H9 (cell line): ENCODE data around the gene LINC00305. TPM values are rescaled to one million over a fixed set of nuclear protein-coding genes. Genes with fewer than 3 reads are reported as not detected.

Experiments used
- DNase-seq: peaks from one replicate; pipeline ENCODE4 v3.0.0-alpha.2; 2017
- H2AFZ ChIP-seq: one replicate; pipeline ENCODE4 v1.6.1; 2013; ENCODE audit warnings: mild to moderate bottlenecking, low read length, control low read depth, moderate library complexity
- H2AK5ac ChIP-seq: 2 replicates; pipeline ENCODE4 v1.6.1; 2013; ENCODE audit warnings: low read length, control low read depth, mixed read lengths; ENCODE audit not compliant: insufficient read length
- H2BK120ac ChIP-seq: one replicate; pipeline ENCODE4 v1.6.1; 2013; ENCODE audit warnings: low read depth, mild to moderate bottlenecking, low read length, control low read depth, inconsistent platforms; ENCODE audit not compliant: poor library complexity, severe bottlenecking
- H2BK12ac ChIP-seq: 2 replicates; pipeline ENCODE4 v1.6.1; 2013; ENCODE audit warnings: low read length, control low read depth, mixed read lengths, low read depth; ENCODE audit not compliant: insufficient read length
- H2BK15ac ChIP-seq: 2 replicates; pipeline ENCODE4 v1.6.1; 2013; ENCODE audit warnings: low read depth, low read length, control low read depth
- H2BK20ac ChIP-seq: one replicate; pipeline ENCODE4 v1.6.1; 2013; ENCODE audit warnings: low read depth, mild to moderate bottlenecking, low read length, control low read depth, inconsistent platforms; ENCODE audit not compliant: poor library complexity, severe bottlenecking
- H2BK5ac ChIP-seq: 2 replicates; pipeline ENCODE4 v1.6.1; 2013; ENCODE audit warnings: low read length, control low read depth, mixed read lengths; ENCODE audit not compliant: insufficient read length
- H3K14ac ChIP-seq: 2 replicates; pipeline ENCODE4 v1.6.1; 2013; ENCODE audit warnings: low read length, control low read depth; ENCODE audit not compliant: insufficient read depth
- H3K18ac ChIP-seq: 2 replicates; pipeline ENCODE4 v1.6.1; 2013; ENCODE audit warnings: low read depth, mild to moderate bottlenecking, mixed read lengths, low read length, control low read depth; ENCODE audit not compliant: insufficient read length
- H3K23ac ChIP-seq: 2 replicates; pipeline ENCODE4 v1.6.1; 2013; ENCODE audit warnings: low read length, control low read depth, mixed read lengths, low read depth; ENCODE audit not compliant: insufficient read length
- H3K23me2 ChIP-seq: 2 replicates; pipeline ENCODE4 v1.6.1; 2013; ENCODE audit warnings: low read depth, mild to moderate bottlenecking, mixed read lengths, low read length, control low read depth; ENCODE audit not compliant: insufficient read length, poor library complexity, severe bottlenecking
- H3K27ac ChIP-seq: 2 replicates; pipeline ENCODE4 v1.5.1; 2013; ENCODE audit warnings: low read length, control low read depth, mixed read lengths, low read depth; ENCODE audit not compliant: insufficient read length
- H3K27me3 ChIP-seq: 2 replicates; pipeline ENCODE4 v1.6.1; 2013; ENCODE audit warnings: low read length, control low read depth, inconsistent platforms; ENCODE audit not compliant: insufficient read depth
- H3K4ac ChIP-seq: 2 replicates; pipeline ENCODE4 v1.6.1; 2013; ENCODE audit warnings: low read depth, mild to moderate bottlenecking, control low read depth, inconsistent platforms, low read length, moderate library complexity
- H3K4me1 ChIP-seq: 2 replicates; pipeline ENCODE4 v1.6.1; 2013; ENCODE audit warnings: low read length, control low read depth, inconsistent platforms; ENCODE audit not compliant: insufficient read depth
- H3K4me2 ChIP-seq: 2 replicates; pipeline ENCODE4 v1.6.1; 2013; ENCODE audit warnings: low read length, control low read depth, mixed read lengths; ENCODE audit not compliant: insufficient read length, insufficient read depth
- H3K56ac ChIP-seq: 2 replicates; pipeline ENCODE4 v1.6.1; 2013; ENCODE audit warnings: low read depth, mild to moderate bottlenecking, mixed read lengths, low read length, control low read depth; ENCODE audit not compliant: insufficient read length
- H3K79me1 ChIP-seq: 2 replicates; pipeline ENCODE4 v1.6.1; 2013; ENCODE audit warnings: low read depth, mild to moderate bottlenecking, moderate library complexity, low read length, control low read depth, inconsistent platforms; ENCODE audit not compliant: insufficient read depth, poor library complexity, severe bottlenecking
- H3K79me2 ChIP-seq: 2 replicates; pipeline ENCODE4 v1.6.1; 2013; ENCODE audit warnings: low read length, control low read depth, inconsistent platforms; ENCODE audit not compliant: insufficient read depth
- H3K9ac ChIP-seq: 2 replicates; pipeline ENCODE4 v1.6.1; 2013; ENCODE audit warnings: low read length, control low read depth, mixed read lengths; ENCODE audit not compliant: insufficient read length; ENCODE audit errors: extremely low read depth
- H3K9me3 ChIP-seq: one replicate; pipeline ENCODE4 v1.6.1; 2013; ENCODE audit warnings: low read depth, low read length, inconsistent platforms; ENCODE audit not compliant: control insufficient read depth
- H3T11ph ChIP-seq: one replicate; pipeline ENCODE4 v1.6.1; 2013; ENCODE audit warnings: mild to moderate bottlenecking, low read length, control low read depth, inconsistent platforms
- H4K20me1 ChIP-seq: one replicate; pipeline ENCODE4 v1.6.1; 2013; ENCODE audit not compliant: control insufficient read depth, insufficient read length, insufficient read depth
- H4K5ac ChIP-seq: 2 replicates; pipeline ENCODE4 v1.6.1; 2013; ENCODE audit warnings: low read depth, mild to moderate bottlenecking, mixed read lengths, low read length, control low read depth; ENCODE audit not compliant: insufficient read length
- H4K8ac ChIP-seq: replicated peaks from 2 replicates; pipeline ENCODE4 v1.6.1; 2013; ENCODE audit warnings: low read length, control low read depth, mixed read lengths, low read depth; ENCODE audit not compliant: insufficient read length
- H4K91ac ChIP-seq: 2 replicates; pipeline ENCODE4 v1.6.1; 2013; ENCODE audit warnings: low read depth, mild to moderate bottlenecking, moderate library complexity, mixed read lengths, low read length, control low read depth; ENCODE audit not compliant: insufficient read length
- H3K27ac Mint-ChIP-seq, 3 experiments: 2 replicates in 2 of 3; 3 replicates in 1 of 3; pipeline ENCODE4 v1.8.0; 2020 to 2021; ENCODE audit warnings: mixed read lengths in 3 of 3, mild to moderate bottlenecking in 1 of 3, moderate library complexity in 1 of 3
- H3K27me3 Mint-ChIP-seq: 2 replicates; pipeline ENCODE4 v1.8.0; 2021; ENCODE audit warnings: low read depth, mild to moderate bottlenecking, moderate library complexity, mixed read lengths
- H3K36me3 Mint-ChIP-seq, 3 experiments: 2 replicates in 2 of 3; 3 replicates in 1 of 3; pipeline ENCODE4 v1.8.0; 2020 to 2021; ENCODE audit warnings: low read depth in 3 of 3, mixed read lengths in 3 of 3; ENCODE audit not compliant: insufficient read depth in 1 of 3
- H3K4me1 Mint-ChIP-seq, 2 experiments: 2 replicates each; pipeline ENCODE4 v1.8.0; 2020; ENCODE audit warnings: mixed read lengths in 2 of 2
- H3K4me3 Mint-ChIP-seq, 2 experiments: 2 replicates in 1 of 2; 3 replicates in 1 of 2; pipeline ENCODE4 v1.8.0; 2020 to 2021; ENCODE audit warnings: mild to moderate bottlenecking in 2 of 2, mixed read lengths in 2 of 2, moderate library complexity in 1 of 2
- H3K9me3 Mint-ChIP-seq, 2 experiments: 2 replicates in 1 of 2; 3 replicates in 1 of 2; pipeline ENCODE4 v1.8.0; 2020; ENCODE audit warnings: mild to moderate bottlenecking in 2 of 2, mixed read lengths in 2 of 2, moderate library complexity in 1 of 2
- WGBS: extraction: QIAGEN DNeasy Blood & Tissue Kit; methylation state at CpG from one replicate; pipeline ENCODE4 v1.1.7; 2013; ENCODE audit warnings: missing lambda C conversion rate, low lambda C conversion rate, mixed read lengths; ENCODE audit not compliant: insufficient read length; ENCODE audit errors: extremely low coverage; 5-methylcytosine and 5-hydroxymethylcytosine counted together
- total RNA-seq: library from RNA; stranded (reverse); gene quantifications from 2 replicates; pipeline ENCODE4 v1.2.1, GENCODE V29; 2021
- TF ChIP-seq, protein P1 (sequence below): fragments of 200-600 bp; sonication (generic); conservative IDR thresholded peaks from 3 replicates; pipeline ENCODE4 v1.8.0; 2021; ENCODE audit warnings: antibody characterized with exemption, mild to moderate bottlenecking

Gene LINC00305
- total RNA-seq, 1 experiment from 2014 or later: not detected

DNA sequence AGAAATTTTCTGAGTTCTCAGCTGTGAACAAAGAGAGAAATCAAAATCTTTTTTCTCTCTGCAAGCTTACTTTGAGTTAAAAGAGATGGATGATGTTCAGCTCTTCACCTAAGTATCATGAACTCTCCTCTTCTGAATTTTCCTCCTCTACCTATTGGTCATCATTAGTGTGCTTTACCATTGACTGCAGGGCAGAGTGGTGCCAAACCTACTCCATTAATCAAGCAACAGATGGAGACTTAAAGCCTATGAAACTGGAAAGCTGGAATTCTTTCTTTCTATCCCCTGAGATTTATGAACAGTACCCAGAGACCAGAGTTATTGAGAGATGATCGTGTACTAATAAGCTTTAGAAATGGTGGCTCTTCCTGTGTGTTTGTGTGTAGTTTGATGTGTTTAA lies 31.3 kb upstream of the LINC00305 start:
- Mint-ChIP-seq H3K4me1 (peaks cover 22 to 26% of the 10 kb centered on the region in 2 experiments), H3K4me3 (no peak overlapping the region), H3K27ac (no peak overlapping the region), H3K9me3 (no peaks in the 10 kb centered on the region; a peak in 1 of 5 replicates), H3K27me3 (no peaks in the 10 kb centered on the region), H3K36me3 (peaks cover 0 to 6% (median 4%) of the 10 kb centered on the region in 3 experiments; a peak in 3 of 7 replicates)
- no peak overlapping the region for H4K8ac ChIP-seq
- no peak overlapping the region for H3T11ph ChIP-seq
- H2BK12ac ChIP-seq: no peak overlapping the region
- H4K5ac ChIP-seq: no peak overlapping the region
- H3K79me1 ChIP-seq: no peaks in the 10 kb centered on the region
- WGBS: no CpG with 5 or more reads among the region's 1 CpG
- no peak overlapping the region for H3K23ac ChIP-seq
- H3K18ac ChIP-seq: no peak overlapping the region
- no peak for DNase-seq
- H2BK120ac ChIP-seq: no peak overlapping the region
- H2AFZ ChIP-seq: no peak overlapping the region
- H3K56ac ChIP-seq: no peak overlapping the region
- H3K9ac ChIP-seq: no peak overlapping the region
- H4K91ac ChIP-seq: no peak overlapping the region
- no peak overlapping the region for H2BK20ac ChIP-seq
- H2BK5ac ChIP-seq: no peak overlapping the region
- H3K27me3 ChIP-seq: no peaks in the 10 kb centered on the region
- no peak overlapping the region for H3K4ac ChIP-seq
- no peaks in the 10 kb centered on the region for H4K20me1 ChIP-seq
- H3K27ac ChIP-seq: no peak overlapping the region
- no peak overlapping the region for H3K4me2 ChIP-seq
- no peaks in the 10 kb centered on the region for H3K9me3 ChIP-seq
- TF ChIP-seq, protein P1, sequence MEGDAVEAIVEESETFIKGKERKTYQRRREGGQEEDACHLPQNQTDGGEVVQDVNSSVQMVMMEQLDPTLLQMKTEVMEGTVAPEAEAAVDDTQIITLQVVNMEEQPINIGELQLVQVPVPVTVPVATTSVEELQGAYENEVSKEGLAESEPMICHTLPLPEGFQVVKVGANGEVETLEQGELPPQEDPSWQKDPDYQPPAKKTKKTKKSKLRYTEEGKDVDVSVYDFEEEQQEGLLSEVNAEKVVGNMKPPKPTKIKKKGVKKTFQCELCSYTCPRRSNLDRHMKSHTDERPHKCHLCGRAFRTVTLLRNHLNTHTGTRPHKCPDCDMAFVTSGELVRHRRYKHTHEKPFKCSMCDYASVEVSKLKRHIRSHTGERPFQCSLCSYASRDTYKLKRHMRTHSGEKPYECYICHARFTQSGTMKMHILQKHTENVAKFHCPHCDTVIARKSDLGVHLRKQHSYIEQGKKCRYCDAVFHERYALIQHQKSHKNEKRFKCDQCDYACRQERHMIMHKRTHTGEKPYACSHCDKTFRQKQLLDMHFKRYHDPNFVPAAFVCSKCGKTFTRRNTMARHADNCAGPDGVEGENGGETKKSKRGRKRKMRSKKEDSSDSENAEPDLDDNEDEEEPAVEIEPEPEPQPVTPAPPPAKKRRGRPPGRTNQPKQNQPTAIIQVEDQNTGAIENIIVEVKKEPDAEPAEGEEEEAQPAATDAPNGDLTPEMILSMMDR: no peak
- no peak overlapping the region for H2AK5ac ChIP-seq
- no peak overlapping the region for H2BK15ac ChIP-seq
- no peaks in the 10 kb centered on the region for H3K23me2 ChIP-seq
- H3K14ac ChIP-seq: no peak overlapping the region
- no peaks in the 10 kb centered on the region for H3K79me2 ChIP-seq
- peaks cover 3% of the 10 kb centered on the region; the same call in 1 of the 2 replicates for H3K4me1 ChIP-seq
